GM23248 (cell line): ENCODE measurements around the gene CACNA2D2.

Source experiments
- EZH2 ChIP-seq: fragments of 200-600 bp; sonication (generic); IDR thresholded peaks from 2 replicates; pipeline ENCODE4 v1.6.1; 2018; ENCODE audit warnings: antibody characterized with exemption, mild to moderate bottlenecking; ENCODE audit not compliant: insufficient read depth, poor library complexity, severe bottlenecking
- EZH2phosphoT487 ChIP-seq: fragments of 200-600 bp; sonication (generic); IDR thresholded peaks from 2 replicates; pipeline ENCODE4 v1.6.1; 2018; ENCODE audit warnings: antibody characterized with exemption, moderate library complexity, mild to moderate bottlenecking, low read depth; ENCODE audit not compliant: insufficient read depth

DNA sequence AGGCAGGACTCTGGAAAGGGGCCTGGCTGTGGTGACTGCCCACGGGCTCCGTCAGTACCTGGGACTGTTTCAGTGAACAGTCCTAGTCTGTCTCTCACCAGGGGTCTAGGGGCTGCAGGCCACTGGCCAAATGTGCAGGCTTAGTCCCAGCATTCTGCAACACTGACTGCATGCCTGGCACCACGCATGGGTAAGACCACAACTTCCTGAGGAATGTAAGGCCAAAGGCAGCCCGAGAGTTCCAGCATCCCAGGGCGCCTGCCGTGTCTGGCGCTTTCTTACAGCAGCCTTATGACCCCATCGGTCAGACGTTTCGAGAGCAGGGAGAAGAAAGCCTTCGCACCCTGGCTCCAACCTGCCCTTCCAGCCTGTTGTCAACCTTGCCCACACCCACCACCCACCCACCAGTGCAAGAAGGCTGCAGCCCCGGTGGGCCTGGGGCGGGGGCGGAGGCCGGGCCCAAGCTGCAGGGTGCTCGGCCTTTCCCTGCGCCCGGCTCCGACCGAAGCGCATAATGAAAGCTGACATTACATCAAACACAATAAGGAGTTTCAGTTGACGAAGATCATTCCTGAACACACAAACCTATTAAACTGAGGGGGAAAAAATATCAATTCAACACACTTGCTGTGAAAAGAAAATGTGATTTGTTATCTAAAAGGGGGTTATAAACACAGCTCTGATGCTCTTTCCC is 114.6 kb downstream of the CACNA2D2 start:
- TF ChIP-seq EZH2 (no peak), EZH2phosphoT487 (no peak)
